A172 (cell line): ENCODE measurements around the gene IMMP2L. TPM values are rescaled to one million over a fixed set of nuclear protein-coding genes. Genes with fewer than 3 reads are reported as not detected.
"Not testable (repeated sequence)": the region's sequence is repeated elsewhere in the genome, so short reads cannot be mapped to it uniquely, and the experiment has no call there.

Source experiments
- DNase-seq: peaks from one replicate; pipeline ENCODE4 v3.0.0-alpha.2; 2015; ENCODE audit warnings: low spot score
- total RNA-seq: library from RNA; depleted of rRNA; stranded (reverse); fragments of >200 nt; shearing (Covaris generic); gene quantifications from 2 replicates; pipeline ENCODE4 v1.2.3, GENCODE V29; 2014

The IMMP2L gene
- total RNA-seq, 1 experiment from 2014 or later = 22.6 TPM

- DNase-seq = no peak
These were observed 486.8 kb downstream of the IMMP2L start for GRCh38 chr7:111075498-111075897.

GRCh38 chr7:111074748-111075146, 487.5 kb downstream of the IMMP2L start:
- no peak for DNase-seq

GRCh38 chr7:111074071-111074747, 488.1 kb downstream of the IMMP2L start:
- DNase-seq = no peak

- not testable (repeated sequence) for DNase-seq
These were observed 489.6 kb downstream of the IMMP2L start for GRCh38 chr7:111072658-111073057.

GRCh38 chr7:111071556-111071955, 490.7 kb downstream of the IMMP2L start:
- DNase-seq = no peak

- no peak for DNase-seq
These were observed 493.7 kb downstream of the IMMP2L start for GRCh38 chr7:111068618-111069017.

GRCh38 chr7:111067682-111068081, 494.6 kb downstream of the IMMP2L start:
- no peak for DNase-seq

GRCh38 chr7:111067251-111067650, 495.0 kb downstream of the IMMP2L start:
- DNase-seq = no peak

- DNase-seq = no peak
These were observed 499.1 kb downstream of the IMMP2L start for GRCh38 chr7:111063166-111063565.

GRCh38 chr7:111059833-111060232, 502.5 kb downstream of the IMMP2L start:
- DNase-seq = no peak

- DNase-seq = no peak
These were observed 505.2 kb downstream of the IMMP2L start for GRCh38 chr7:111057066-111057465.

- no peak for DNase-seq
These were observed 505.9 kb downstream of the IMMP2L start for GRCh38 chr7:111056371-111056770.

- no peak for DNase-seq
These were observed 509.3 kb downstream of the IMMP2L start for GRCh38 chr7:111053035-111053434.

- no peak for DNase-seq
These were observed 510.5 kb downstream of the IMMP2L start for GRCh38 chr7:111051832-111052231.

GRCh38 chr7:111050875-111051416, 511.3 kb downstream of the IMMP2L start:
- DNase-seq = no peak

GRCh38 chr7:111049971-111050680, 512.2 kb downstream of the IMMP2L start:
- DNase-seq = no peak

GRCh38 chr7:111047595-111047994, 514.7 kb downstream of the IMMP2L start:
- no peak for DNase-seq

GRCh38 chr7:111045449-111045848, 516.8 kb downstream of the IMMP2L start:
- DNase-seq = no peak

GRCh38 chr7:111043561-111043960, 518.7 kb downstream of the IMMP2L start:
- DNase-seq = no peak

- no peak for DNase-seq
These were observed 519.5 kb downstream of the IMMP2L start for GRCh38 chr7:111042842-111043241.

- DNase-seq = no peak
These were observed 520.7 kb downstream of the IMMP2L start for GRCh38 chr7:111041577-111041976.

- no peak for DNase-seq
These were observed 524.1 kb downstream of the IMMP2L start for GRCh38 chr7:111038185-111038584.

GRCh38 chr7:111031916-111032315, 530.4 kb downstream of the IMMP2L start:
- DNase-seq = no peak
